Activated CD8-positive, alpha-beta T cell treated with anti-CD3 and anti-CD28 coated beads for 36 hours (primary cell): ENCODE results near the gene CTRB2. TPM values are rescaled to one million over a fixed set of nuclear protein-coding genes. Genes with fewer than 3 reads are reported as not detected.

Experiments
- ATAC-seq: fragments of 200-7000 bp; cut with Tn5 transposase; one replicate; pipeline ENCODE4 v1.10.0; 2021; ENCODE audit warnings: mild to moderate bottlenecking, moderate library complexity
- CTCF ChIA-PET: fragments of 350-600 bp; sonication (Branson Sonifier 250); formaldehyde crosslinking; loops from one replicate; lab custom pipeline; 2021; ENCODE audit warnings: antibody characterized with exemption; lab: Charles Lee
- POLR2A ChIA-PET: fragments of 350-600 bp; sonication (Branson Sonifier 250); formaldehyde crosslinking; loops from one replicate; lab custom pipeline; 2021; ENCODE audit warnings: antibody characterized with exemption; lab: Charles Lee
- DNase-seq: peaks from one replicate; pipeline ENCODE4 v3.0.0-alpha.2; 2020
- H3K27ac Mint-ChIP-seq: one replicate; pipeline ENCODE4 v1.8.0; 2021; ENCODE audit warnings: mild to moderate bottlenecking, mixed read lengths
- H3K27me3 Mint-ChIP-seq: one replicate; pipeline ENCODE4 v1.8.0; 2021; ENCODE audit warnings: mixed read lengths
- H3K36me3 Mint-ChIP-seq: one replicate; pipeline ENCODE4 v1.8.0; 2021; ENCODE audit warnings: low read depth, mixed read lengths
- H3K4me1 Mint-ChIP-seq: one replicate; pipeline ENCODE4 v1.8.0; 2021; ENCODE audit warnings: low read depth, mixed read lengths
- H3K4me3 Mint-ChIP-seq: one replicate; pipeline ENCODE4 v1.8.0; 2021; ENCODE audit warnings: mild to moderate bottlenecking, moderate library complexity, mixed read lengths
- H3K9me3 Mint-ChIP-seq: one replicate; pipeline ENCODE4 v1.8.0; 2021; ENCODE audit warnings: mixed read lengths
- CTCF ChIP-seq: fragments of 200-600 bp; IDR thresholded peaks from one replicate; pipeline ENCODE4 v1.8.0; 2022; ENCODE audit warnings: antibody characterized with exemption, mild to moderate bottlenecking
- intact Hi-C: fragments of 100-400 bp; cut with micrococcal nuclease; formaldehyde crosslinking; loops from one replicate; pipeline ENCODE4 v1.10.0; 2022
- total RNA-seq, 2 experiments: library from RNA; stranded (reverse); gene quantifications; one replicate each; pipeline ENCODE4 v1.2.3, GENCODE V29; 2021

Gene CTRB2
- total RNA-seq, 2 experiments from 2014 or later: not detected

GRCh38 chr16:75204410-75204758 lies 2.6 kb downstream of the CTRB2 start:
- CTCF ChIA-PET: interaction anchor here (1.9 kb wide), 1 partner anchor 261 kb away, joined by 4 read pairs; no protein-coding TSS in a partner anchor
- no peaks in the 10 kb centered on the region for H3K9me3 Mint-ChIP-seq
- no peaks in the 10 kb centered on the region for H3K27me3 Mint-ChIP-seq
- no peak for DNase-seq
- intact Hi-C loops: no loop called here
- H3K27ac Mint-ChIP-seq: no peak overlapping the region
- POLR2A ChIA-PET: no interaction called here
- peaks cover 11% of the 10 kb centered on the region for H3K4me1 Mint-ChIP-seq
- TF ChIP-seq CTCF: no peak
- no peaks in the 10 kb centered on the region for H3K36me3 Mint-ChIP-seq
- H3K4me3 Mint-ChIP-seq: no peak overlapping the region
- ATAC-seq: no peak

GRCh38 chr16:75203667-75204409 lies 3.1 kb downstream of the CTRB2 start:
- intact Hi-C loops: loop anchor here (1.0 kb wide), 1 partner anchor 18 kb away; no protein-coding TSS in a partner anchor
- DNase-seq (no peak), ATAC-seq (no peak)
- H3K4me1 Mint-ChIP-seq: peaks cover 13% of the 10 kb centered on the region
- no peak overlapping the region for H3K4me3 Mint-ChIP-seq
- no peaks in the 10 kb centered on the region for H3K36me3 Mint-ChIP-seq
- CTCF ChIA-PET: interaction anchor here (1.0 to 7.7 kb wide), 3 partner anchors 13 to 261 kb away, joined by 3 to 88 read pairs (median 4); no protein-coding TSS in a partner anchor
- H3K27me3 Mint-ChIP-seq: no peaks in the 10 kb centered on the region
- H3K9me3 Mint-ChIP-seq: no peaks in the 10 kb centered on the region
- POLR2A ChIA-PET: no interaction called here
- no peak overlapping the region for H3K27ac Mint-ChIP-seq
- TF ChIP-seq CTCF: no peak

DNA sequence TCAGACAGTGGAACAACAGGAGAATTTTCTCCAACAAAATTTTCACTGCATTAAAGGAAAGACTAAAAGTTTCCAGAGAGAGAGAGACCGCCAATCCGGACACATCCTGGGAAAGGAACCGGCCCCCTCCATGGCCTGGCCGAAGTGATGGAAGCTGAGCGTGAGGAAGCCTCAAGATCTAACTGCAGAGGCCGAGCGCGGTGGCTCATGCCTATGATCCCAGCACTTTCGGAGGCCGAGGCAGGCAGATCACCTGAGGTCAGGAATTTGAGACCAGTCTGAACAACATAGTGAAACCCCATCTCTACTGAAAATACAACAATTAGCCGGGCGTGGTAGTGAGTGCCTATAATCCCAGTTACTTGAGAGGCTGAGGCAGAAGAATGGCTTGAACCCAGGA lies 3.9 kb downstream of the CTRB2 start:
- no peak for TF ChIP-seq CTCF
- ChIA-PET POLR2A (no interaction called here), CTCF (interaction anchor here (1.0 to 7.7 kb wide), 3 partner anchors 12 to 262 kb away, joined by 3 to 88 read pairs (median 4); no protein-coding TSS in a partner anchor)
- H3K9me3 Mint-ChIP-seq: no peaks in the 10 kb centered on the region
- peaks cover 13% of the 10 kb centered on the region for H3K4me1 Mint-ChIP-seq
- no peak overlapping the region for H3K4me3 Mint-ChIP-seq
- H3K36me3 Mint-ChIP-seq: no peaks in the 10 kb centered on the region
- DNase-seq (no peak), ATAC-seq (no peak)
- intact Hi-C loops: loop anchor here (1.0 kb wide), 1 partner anchor 19 kb away; no protein-coding TSS in a partner anchor
- peaks cover 4% of the 10 kb centered on the region for H3K27me3 Mint-ChIP-seq
- no peak overlapping the region for H3K27ac Mint-ChIP-seq

- POLR2A ChIA-PET: no interaction called here
- no peak for TF ChIP-seq CTCF
- Mint-ChIP-seq H3K9me3 (no peaks in the 10 kb centered on the region), H3K4me3 (no peak overlapping the region), H3K27me3 (peaks cover 10% of the 10 kb centered on the region), H3K27ac (no peak overlapping the region), H3K36me3 (no peaks in the 10 kb centered on the region), H3K4me1 (peaks cover 13% of the 10 kb centered on the region)
- intact Hi-C loops: no loop called here
- ATAC-seq (no peak), DNase-seq (no peak)
- CTCF ChIA-PET: interaction anchor here (1.8 to 7.7 kb wide), 3 partner anchors 33 to 201 kb away, joined by 4 to 88 read pairs (median 48); no protein-coding TSS in a partner anchor
Observed at GRCh38 chr16:75202069-75202590, 4.8 kb downstream of the CTRB2 start.
